GM12878 (cell line): ENCODE results near the gene GMDS. TPM values are rescaled to one million over a fixed set of nuclear protein-coding genes. Genes with fewer than 3 reads are reported as not detected.

Experiments used
- ATF7 ChIP-seq: fragments of 450-650 bp; IDR thresholded peaks from 2 replicates; pipeline ENCODE4 v1.6.1; 2016; ENCODE audit warnings: low read depth, mild to moderate bottlenecking
- BCL11A ChIP-seq: IDR thresholded peaks from 2 replicates; pipeline ENCODE4 v1.6.1; 2011; ENCODE audit warnings: low read depth, low read length
- BHLHE40 ChIP-seq, 2 experiments: fragments of 450-650 bp in 1 of 2; IDR thresholded peaks; 2 replicates each; pipeline ENCODE4 v1.6.1; 2011 to 2017; ENCODE audit warnings: low read depth in 2 of 2, borderline replicate concordance in 1 of 2, improper control_type of control experiment in 1 of 2, low read length in 1 of 2, mild to moderate bottlenecking in 1 of 2
- CHD1 ChIP-seq: IDR thresholded peaks from 2 replicates; pipeline ENCODE4 v1.6.1; 2012; ENCODE audit warnings: low read depth, low read length, improper control_type of control experiment
- CREM ChIP-seq: IDR thresholded peaks from 2 replicates; pipeline ENCODE4 v1.6.1; 2014; ENCODE audit warnings: antibody characterized with exemption, low read depth
- DPF2 ChIP-seq: fragments of 450-650 bp; IDR thresholded peaks from 2 replicates; pipeline ENCODE4 v1.6.1; 2017; ENCODE audit warnings: mild to moderate bottlenecking
- EGR1 ChIP-seq, 2 experiments: IDR thresholded peaks; 1 replicate in 1 of 2; 2 replicates in 1 of 2; pipeline ENCODE4 v1.6.1; 2011 to 2012; ENCODE audit warnings: low read depth in 2 of 2, low read length in 2 of 2, borderline replicate concordance in 1 of 2, mild to moderate bottlenecking in 1 of 2, moderate library complexity in 1 of 2
- EP300 ChIP-seq, 2 experiments: fragments of 150-350 bp in 1 of 2; IDR thresholded peaks; 2 replicates each; pipeline ENCODE4 v1.6.1; 2011 to 2012; ENCODE audit warnings: low read depth in 2 of 2, low read length in 2 of 2, borderline replicate concordance in 1 of 2, improper control_type of control experiment in 1 of 2, inconsistent platforms in 1 of 2; ENCODE audit not compliant: control insufficient read depth in 1 of 2
- IKZF1 ChIP-seq: fragments of 450-650 bp; conservative IDR thresholded peaks from 2 replicates; pipeline ENCODE4 v1.6.1; 2017; ENCODE audit warnings: antibody characterized with exemption, mild to moderate bottlenecking
- KLF5 ChIP-seq: fragments of 450-650 bp; IDR thresholded peaks from 2 replicates; pipeline ENCODE4 v1.6.1; 2014; ENCODE audit warnings: mild to moderate bottlenecking; ENCODE audit not compliant: partially characterized antibody
- MTA2 ChIP-seq: fragments of 450-650 bp; IDR thresholded peaks from 2 replicates; pipeline ENCODE4 v1.6.1; 2016; ENCODE audit warnings: low read depth, mild to moderate bottlenecking, moderate library complexity
- MXI1 ChIP-seq: fragments of 150-350 bp; IDR thresholded peaks from 2 replicates; pipeline ENCODE4 v1.6.1; 2011; ENCODE audit warnings: low read depth, mild to moderate bottlenecking, inconsistent platforms, low read length, improper control_type of control experiment
- NFIC ChIP-seq: IDR thresholded peaks from 2 replicates; pipeline ENCODE4 v1.6.1; 2012; ENCODE audit warnings: low read depth, mild to moderate bottlenecking, inconsistent platforms, low read length, moderate library complexity
- NR2C1 ChIP-seq: fragments of 450-650 bp; IDR thresholded peaks from 2 replicates; pipeline ENCODE4 v1.6.1; 2017; ENCODE audit warnings: antibody characterized with exemption, mild to moderate bottlenecking, moderate library complexity
- POU2F2 ChIP-seq: IDR thresholded peaks from 3 replicates; pipeline ENCODE4 v1.6.1; 2011; ENCODE audit warnings: low read depth, mild to moderate bottlenecking, low read length, borderline replicate concordance
- RAD51 ChIP-seq: fragments of 450-650 bp; IDR thresholded peaks from 2 replicates; pipeline ENCODE4 v1.6.1; 2016; ENCODE audit warnings: moderate library complexity, mild to moderate bottlenecking, inconsistent platforms
- SMAD5 ChIP-seq: IDR thresholded peaks from 2 replicates; pipeline ENCODE4 v1.6.1; 2016; ENCODE audit warnings: antibody characterized with exemption, low read depth
- SMARCA5 ChIP-seq: fragments of 450-650 bp; IDR thresholded peaks from 2 replicates; pipeline ENCODE4 v1.6.1; 2017; ENCODE audit warnings: mild to moderate bottlenecking
- TAF1 ChIP-seq: IDR thresholded peaks from 2 replicates; pipeline ENCODE4 v1.6.1; 2011; ENCODE audit warnings: mild to moderate bottlenecking, low read depth, low read length, borderline replicate concordance
- YY1 ChIP-seq: IDR thresholded peaks from 2 replicates; pipeline ENCODE4 v1.6.1; 2011; ENCODE audit warnings: low read depth, mild to moderate bottlenecking, low read length
- ZBED1 ChIP-seq: IDR thresholded peaks from 2 replicates; pipeline ENCODE4 v1.6.1; 2016; ENCODE audit warnings: borderline replicate concordance
- ZNF622 ChIP-seq: fragments of 450-650 bp; IDR thresholded peaks from 2 replicates; pipeline ENCODE4 v1.6.1; 2017; ENCODE audit warnings: mild to moderate bottlenecking, inconsistent platforms
- ZZZ3 ChIP-seq: IDR thresholded peaks from 2 replicates; pipeline ENCODE4 v1.6.1; 2011; ENCODE audit warnings: low read depth; ENCODE audit not compliant: control insufficient read depth, insufficient read length
- polyA plus RNA-seq, 11 experiments: library from polyadenylated mRNA; depleted of rRNA in 4 of 11; unstranded in 6 of 11; stranded (reverse) in 5 of 11; fragments of >200 nt; fragmentation: Nextera tagmentation in 4 of 11; fragmentation: Illumina TruSeq in 1 of 11; extraction: Ambion mirVana in 4 of 11; extraction: Trizol in 1 of 11; gene quantifications; 1 replicate in 1 of 11; 2 replicates in 10 of 11; pipeline versions ENCODE4 v1.2.1 to v1.2.3, GENCODE V29; 2011 to 2016; ENCODE audit warnings: inconsistent platforms in 2 of 11, missing spikeins in 2 of 11, low read depth in 1 of 11
- total RNA-seq, 4 experiments: library from RNA; depleted of rRNA in 3 of 4; stranded (reverse); fragments of >200 nt in 3 of 4; fragmentation: Illumina TruSeq in 1 of 4; extraction: Trizol in 1 of 4; gene quantifications; 2 replicates each; pipeline versions ENCODE4 v1.2.1 to v1.2.3, GENCODE V29; 2013 to 2021
- TF ChIP-seq, protein P1 (sequence below), 3 experiments: IDR thresholded peaks in 2 of 3; conservative IDR thresholded peaks in 1 of 3; 2 replicates each; pipeline ENCODE4 v1.5.1; 2011; ENCODE audit warnings: low read depth in 3 of 3, low read length in 3 of 3, mild to moderate bottlenecking in 3 of 3, control low read depth in 2 of 3, moderate library complexity in 2 of 3, inconsistent platforms in 1 of 3, mixed read lengths in 1 of 3; ENCODE audit not compliant: control insufficient read depth in 2 of 3, insufficient read depth in 1 of 3; ENCODE audit errors: extremely low read depth in 1 of 3
- TF ChIP-seq, protein P2 (sequence below): IDR thresholded peaks from 2 replicates; pipeline ENCODE4 v1.6.1; 2012; ENCODE audit warnings: low read length, inconsistent platforms
- TF ChIP-seq, protein P3 (sequence below): fragments of 450-650 bp; IDR thresholded peaks from 2 replicates; pipeline ENCODE4 v1.6.1; 2017; ENCODE audit warnings: low read depth, mild to moderate bottlenecking, moderate library complexity
- TF ChIP-seq, protein P4 (sequence below): fragments of 450-650 bp; IDR thresholded peaks from 2 replicates; pipeline ENCODE4 v1.6.1; 2016; ENCODE audit warnings: mild to moderate bottlenecking

Gene GMDS
- total and polyA plus RNA-seq, 10 of the 15 experiments (the other 5 are each of a cell fraction or from before 2014, with no cell fraction given): 0.61 to 53.8 (median 29.3) TPM

DNA sequence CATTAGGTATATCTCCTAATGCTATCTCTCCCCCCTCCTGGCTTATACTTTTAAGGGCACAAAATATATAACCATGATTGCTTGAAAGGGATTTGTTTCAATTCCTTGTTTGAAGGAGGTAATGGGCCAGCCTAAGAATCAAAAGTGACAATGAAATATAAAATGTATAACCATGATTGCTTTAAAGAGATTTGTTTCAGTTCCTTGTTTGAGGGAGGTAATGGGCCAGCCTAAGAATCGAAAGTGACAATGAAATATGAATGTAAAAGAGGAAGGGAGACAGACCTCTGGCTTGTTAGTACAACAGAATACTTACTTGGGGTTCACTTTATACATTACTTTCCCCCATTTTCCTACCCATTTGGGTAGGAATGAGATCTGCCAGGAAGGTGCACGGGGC is 580.2 kb downstream of the GMDS start (continued):
- TF ChIP-seq, protein P1, sequence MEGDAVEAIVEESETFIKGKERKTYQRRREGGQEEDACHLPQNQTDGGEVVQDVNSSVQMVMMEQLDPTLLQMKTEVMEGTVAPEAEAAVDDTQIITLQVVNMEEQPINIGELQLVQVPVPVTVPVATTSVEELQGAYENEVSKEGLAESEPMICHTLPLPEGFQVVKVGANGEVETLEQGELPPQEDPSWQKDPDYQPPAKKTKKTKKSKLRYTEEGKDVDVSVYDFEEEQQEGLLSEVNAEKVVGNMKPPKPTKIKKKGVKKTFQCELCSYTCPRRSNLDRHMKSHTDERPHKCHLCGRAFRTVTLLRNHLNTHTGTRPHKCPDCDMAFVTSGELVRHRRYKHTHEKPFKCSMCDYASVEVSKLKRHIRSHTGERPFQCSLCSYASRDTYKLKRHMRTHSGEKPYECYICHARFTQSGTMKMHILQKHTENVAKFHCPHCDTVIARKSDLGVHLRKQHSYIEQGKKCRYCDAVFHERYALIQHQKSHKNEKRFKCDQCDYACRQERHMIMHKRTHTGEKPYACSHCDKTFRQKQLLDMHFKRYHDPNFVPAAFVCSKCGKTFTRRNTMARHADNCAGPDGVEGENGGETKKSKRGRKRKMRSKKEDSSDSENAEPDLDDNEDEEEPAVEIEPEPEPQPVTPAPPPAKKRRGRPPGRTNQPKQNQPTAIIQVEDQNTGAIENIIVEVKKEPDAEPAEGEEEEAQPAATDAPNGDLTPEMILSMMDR (IDR thresholded peaks at IDR 0.05 in 2 of 3, conservative IDR thresholded peaks at IDR 0.05 in 1 of 3; ENCODE audit: control insufficient read depth in 2 of 3, extremely low read depth in 1 of 3, insufficient read depth in 1 of 3, low read depth in 3 of 3, low read length in 3 of 3): no peak
- TF ChIP-seq CREM (0 out of 2 replicates have a peak, but pooled peaks have one; percentile 14), MXI1 (peak; percentile 72; the same call in 1 of the 2 replicates), EGR1 (IDR thresholded peaks at IDR 0.05; ENCODE audit: borderline replicate concordance in 1 of 2, low read depth in 2 of 2, low read length in 2 of 2) (no peak), BCL11A (peak; percentile 69; the same call in 1 of the 2 replicates), ZNF622 (no peak), ZBED1 (no peak), ATF7 (peak; percentile 49; the same call in 1 of the 2 replicates), YY1 (no peak), MTA2 (peak; percentile 93), SMARCA5 (no peak), TAF1 (no peak), CHD1 (no peak), DPF2 (peak; percentile 74), EP300 (IDR thresholded peaks at IDR 0.05; ENCODE audit: borderline replicate concordance in 1 of 2, control insufficient read depth in 1 of 2, low read depth in 2 of 2, low read length in 2 of 2) (peak in 1 of 2 experiments; percentile 85; a peak in 2 of 4 replicates), ZZZ3 (no peak), POU2F2 (0 out of 3 replicates have a peak, but pooled peaks have one; percentile 24), RAD51 (no peak), BHLHE40 (IDR thresholded peaks at IDR 0.05; ENCODE audit: borderline replicate concordance in 1 of 2, low read depth in 2 of 2, low read length in 1 of 2) (peak in 1 of 2 experiments; percentile 31; a peak in 1 of 4 replicates), NFIC (peak; percentile 61), IKZF1 (0 out of 2 replicates have a peak, but pooled peaks have one; percentile 18), KLF5 (no peak), NR2C1 (no peak), SMAD5 (no peak)
- TF ChIP-seq, protein P2, sequence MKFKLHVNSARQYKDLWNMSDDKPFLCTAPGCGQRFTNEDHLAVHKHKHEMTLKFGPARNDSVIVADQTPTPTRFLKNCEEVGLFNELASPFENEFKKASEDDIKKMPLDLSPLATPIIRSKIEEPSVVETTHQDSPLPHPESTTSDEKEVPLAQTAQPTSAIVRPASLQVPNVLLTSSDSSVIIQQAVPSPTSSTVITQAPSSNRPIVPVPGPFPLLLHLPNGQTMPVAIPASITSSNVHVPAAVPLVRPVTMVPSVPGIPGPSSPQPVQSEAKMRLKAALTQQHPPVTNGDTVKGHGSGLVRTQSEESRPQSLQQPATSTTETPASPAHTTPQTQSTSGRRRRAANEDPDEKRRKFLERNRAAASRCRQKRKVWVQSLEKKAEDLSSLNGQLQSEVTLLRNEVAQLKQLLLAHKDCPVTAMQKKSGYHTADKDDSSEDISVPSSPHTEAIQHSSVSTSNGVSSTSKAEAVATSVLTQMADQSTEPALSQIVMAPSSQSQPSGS: no peak
- TF ChIP-seq, protein P3, sequence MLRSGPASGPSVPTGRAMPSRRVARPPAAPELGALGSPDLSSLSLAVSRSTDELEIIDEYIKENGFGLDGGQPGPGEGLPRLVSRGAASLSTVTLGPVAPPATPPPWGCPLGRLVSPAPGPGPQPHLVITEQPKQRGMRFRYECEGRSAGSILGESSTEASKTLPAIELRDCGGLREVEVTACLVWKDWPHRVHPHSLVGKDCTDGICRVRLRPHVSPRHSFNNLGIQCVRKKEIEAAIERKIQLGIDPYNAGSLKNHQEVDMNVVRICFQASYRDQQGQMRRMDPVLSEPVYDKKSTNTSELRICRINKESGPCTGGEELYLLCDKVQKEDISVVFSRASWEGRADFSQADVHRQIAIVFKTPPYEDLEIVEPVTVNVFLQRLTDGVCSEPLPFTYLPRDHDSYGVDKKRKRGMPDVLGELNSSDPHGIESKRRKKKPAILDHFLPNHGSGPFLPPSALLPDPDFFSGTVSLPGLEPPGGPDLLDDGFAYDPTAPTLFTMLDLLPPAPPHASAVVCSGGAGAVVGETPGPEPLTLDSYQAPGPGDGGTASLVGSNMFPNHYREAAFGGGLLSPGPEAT: peak; percentile 39; the same call in 1 of the 2 replicates
- TF ChIP-seq, protein P4, sequence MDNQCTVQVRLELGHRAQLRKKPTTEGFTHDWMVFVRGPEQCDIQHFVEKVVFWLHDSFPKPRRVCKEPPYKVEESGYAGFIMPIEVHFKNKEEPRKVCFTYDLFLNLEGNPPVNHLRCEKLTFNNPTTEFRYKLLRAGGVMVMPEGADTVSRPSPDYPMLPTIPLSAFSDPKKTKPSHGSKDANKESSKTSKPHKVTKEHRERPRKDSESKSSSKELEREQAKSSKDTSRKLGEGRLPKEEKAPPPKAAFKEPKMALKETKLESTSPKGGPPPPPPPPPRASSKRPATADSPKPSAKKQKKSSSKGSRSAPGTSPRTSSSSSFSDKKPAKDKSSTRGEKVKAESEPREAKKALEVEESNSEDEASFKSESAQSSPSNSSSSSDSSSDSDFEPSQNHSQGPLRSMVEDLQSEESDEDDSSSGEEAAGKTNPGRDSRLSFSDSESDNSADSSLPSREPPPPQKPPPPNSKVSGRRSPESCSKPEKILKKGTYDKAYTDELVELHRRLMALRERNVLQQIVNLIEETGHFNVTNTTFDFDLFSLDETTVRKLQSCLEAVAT: no peak
